ENCODE data around the gene MPPE1.
"Not testable (repeated sequence)": the region's sequence is repeated elsewhere in the genome, so short reads cannot be mapped to it uniquely, and the experiment has no call there.

The MPPE1 gene

GRCh38 chr18:11925800-11926481 lies 17.8 kb upstream of the MPPE1 start:
- no peak for TF ChIP-seq CTCF (conservative IDR thresholded peaks at IDR 0.05; ENCODE audit: control insufficient read depth, insufficient read depth, low read depth, low read length)
- DNase-seq (ENCODE audit: low read depth): no peak
- no peak overlapping the region for H3K4me3 ChIP-seq (ENCODE audit: control insufficient read depth, low read depth, low read length)

- no peak for TF ChIP-seq CTCF (conservative IDR thresholded peaks at IDR 0.05; ENCODE audit: control insufficient read depth, insufficient read depth, low read depth, low read length)
- DNase-seq (ENCODE audit: low read depth): no peak
- no peak overlapping the region for H3K4me3 ChIP-seq (ENCODE audit: control insufficient read depth, low read depth, low read length)
These were observed 15.3 kb upstream of the MPPE1 start for GRCh38 chr18:11923450-11923849.

- H3K4me3 ChIP-seq (ENCODE audit: control insufficient read depth, low read depth, low read length); DNase-seq (ENCODE audit: low read depth): not testable (repeated sequence)
These were observed 11.4 kb upstream of the MPPE1 start for GRCh38 chr18:11919522-11919921.

- not testable (repeated sequence) for DNase-seq (ENCODE audit: low read depth); H3K4me3 ChIP-seq (ENCODE audit: control insufficient read depth, low read depth, low read length)
These were observed 8.8 kb upstream of the MPPE1 start for GRCh38 chr18:11916880-11917279.

- H3K4me3 ChIP-seq (ENCODE audit: control insufficient read depth, low read depth, low read length): no peak overlapping the region
- no peak for TF ChIP-seq CTCF (conservative IDR thresholded peaks at IDR 0.05; ENCODE audit: control insufficient read depth, insufficient read depth, low read depth, low read length)
- peak; percentile 43 for DNase-seq (ENCODE audit: low read depth)
These were observed 1.5 kb upstream of the MPPE1 start for GRCh38 chr18:11909591-11910026.

GRCh38 chr18:11909061-11909455 lies 941 bp upstream of the MPPE1 start:
- DNase-seq (ENCODE audit: low read depth): peak; percentile 25
- peak overlapping the region; percentile 70 for H3K4me3 ChIP-seq (ENCODE audit: control insufficient read depth, low read depth, low read length)
- no peak for TF ChIP-seq CTCF (conservative IDR thresholded peaks at IDR 0.05; ENCODE audit: control insufficient read depth, insufficient read depth, low read depth, low read length)

GRCh38 chr18:11906926-11907874 lies 917 bp downstream of the MPPE1 start:
- DNase-seq (ENCODE audit: low read depth): no peak
- TF ChIP-seq CTCF (conservative IDR thresholded peaks at IDR 0.05; ENCODE audit: control insufficient read depth, insufficient read depth, low read depth, low read length): no peak
- H3K4me3 ChIP-seq (ENCODE audit: control insufficient read depth, low read depth, low read length): peak overlapping the region; percentile 70
